ENCODE data around the gene LBHD2. TPM values are rescaled to one million over a fixed set of nuclear protein-coding genes. Genes with fewer than 3 reads are reported as not detected.

The LBHD2 gene
- total and polyA plus RNA-seq, 2 of the 13 experiments (the other 11 are each of a cell fraction or from before 2014, with no cell fraction given), result 0.67 to 1.00 TPM

DNA sequence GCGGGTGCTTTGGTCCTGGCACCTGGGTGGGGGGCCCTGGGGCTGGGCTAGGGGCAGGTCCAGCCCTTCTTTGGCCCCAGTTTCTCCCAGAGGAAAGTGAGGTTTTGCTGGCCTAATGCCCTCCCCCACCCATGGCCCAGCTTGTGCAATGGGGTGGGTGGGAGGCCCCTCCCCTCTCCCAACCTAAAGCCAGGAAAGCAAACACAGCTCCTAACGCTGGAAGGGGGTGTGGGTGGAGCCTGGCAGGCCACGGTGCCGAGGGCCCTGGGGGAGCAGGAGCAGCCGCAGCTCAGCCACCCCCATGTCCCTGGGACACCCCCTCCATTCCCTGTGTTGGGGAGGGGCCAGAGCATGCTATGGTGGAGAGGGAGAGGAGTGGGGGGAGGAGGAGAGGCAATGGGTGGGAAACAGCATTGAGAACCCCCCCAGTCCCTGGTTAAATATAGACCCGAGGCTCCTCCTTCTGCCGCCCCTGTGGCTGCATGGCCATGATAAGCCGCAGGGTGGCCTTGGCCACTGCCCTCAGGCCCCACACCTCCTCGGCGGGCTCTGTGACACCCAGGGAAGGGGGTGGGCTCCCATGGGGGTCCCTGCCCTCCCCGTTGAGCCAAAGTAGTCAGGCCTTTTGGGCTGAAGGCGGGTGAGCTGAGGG lies 15.2 kb downstream of the LBHD2 start (continued):
- TF ChIP-seq, protein P1, sequence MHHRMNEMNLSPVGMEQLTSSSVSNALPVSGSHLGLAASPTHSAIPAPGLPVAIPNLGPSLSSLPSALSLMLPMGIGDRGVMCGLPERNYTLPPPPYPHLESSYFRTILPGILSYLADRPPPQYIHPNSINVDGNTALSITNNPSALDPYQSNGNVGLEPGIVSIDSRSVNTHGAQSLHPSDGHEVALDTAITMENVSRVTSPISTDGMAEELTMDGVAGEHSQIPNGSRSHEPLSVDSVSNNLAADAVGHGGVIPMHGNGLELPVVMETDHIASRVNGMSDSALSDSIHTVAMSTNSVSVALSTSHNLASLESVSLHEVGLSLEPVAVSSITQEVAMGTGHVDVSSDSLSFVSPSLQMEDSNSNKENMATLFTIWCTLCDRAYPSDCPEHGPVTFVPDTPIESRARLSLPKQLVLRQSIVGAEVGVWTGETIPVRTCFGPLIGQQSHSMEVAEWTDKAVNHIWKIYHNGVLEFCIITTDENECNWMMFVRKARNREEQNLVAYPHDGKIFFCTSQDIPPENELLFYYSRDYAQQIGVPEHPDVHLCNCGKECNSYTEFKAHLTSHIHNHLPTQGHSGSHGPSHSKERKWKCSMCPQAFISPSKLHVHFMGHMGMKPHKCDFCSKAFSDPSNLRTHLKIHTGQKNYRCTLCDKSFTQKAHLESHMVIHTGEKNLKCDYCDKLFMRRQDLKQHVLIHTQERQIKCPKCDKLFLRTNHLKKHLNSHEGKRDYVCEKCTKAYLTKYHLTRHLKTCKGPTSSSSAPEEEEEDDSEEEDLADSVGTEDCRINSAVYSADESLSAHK (CRISPR knock-in tag; IDR thresholded peaks at IDR 0.05; ENCODE audit: borderline replicate concordance), result no peak
- TF ChIP-seq ZNF616 (CRISPR knock-in tag; IDR thresholded peaks at IDR 0.05; ENCODE audit: low read depth) (no peak; the same call in 1 of the 2 replicates), ZNF841 (CRISPR knock-in tag; IDR thresholded peaks at IDR 0.05; ENCODE audit: borderline replicate concordance) (no peak), ZNF253 (CRISPR knock-in tag; IDR thresholded peaks at IDR 0.05; ENCODE audit: borderline replicate concordance) (no peak), KDM5B (CRISPR knock-in tag; IDR thresholded peaks at IDR 0.05; ENCODE audit: borderline replicate concordance) (no peak; the same call in 1 of the 2 replicates), HOXA9 (CRISPR knock-in tag; IDR thresholded peaks at IDR 0.05; ENCODE audit: borderline replicate concordance) (no peak), NFRKB (IDR thresholded peaks at IDR 0.05) (no peak), FOXP1 (IDR thresholded peaks at IDR 0.05) (no peak), FOXP1 (CRISPR knock-in tag; IDR thresholded peaks at IDR 0.05) (peak; percentile 74), FOXM1 (CRISPR knock-in tag; IDR thresholded peaks at IDR 0.05) (no peak), TBX2 (CRISPR knock-in tag; IDR thresholded peaks at IDR 0.05; ENCODE audit: borderline replicate concordance) (peak; percentile 93), ZNF256 (CRISPR knock-in tag; conservative IDR thresholded peaks at IDR 0.05) (0 out of 2 replicates have a peak, but pooled peaks have one; percentile 55), TGIF2 (CRISPR knock-in tag; IDR thresholded peaks at IDR 0.05) (peak; percentile 24; the same call in 1 of the 2 replicates), ZNF331 (CRISPR knock-in tag; IDR thresholded peaks at IDR 0.05) (peak; percentile 92), NFE2L2 (IDR thresholded peaks at IDR 0.05; ENCODE audit: low read length) (no peak), HNRNPK (IDR thresholded peaks at IDR 0.05; ENCODE audit: low read depth, low read length, poor library complexity, severe bottlenecking) (peak; percentile 23), ZNF724P (CRISPR knock-in tag; IDR thresholded peaks at IDR 0.05; ENCODE audit: borderline replicate concordance) (no peak), EHMT2 (IDR thresholded peaks at IDR 0.05; ENCODE audit: borderline replicate concordance, low read depth, low read length) (no peak), TOPORS (CRISPR knock-in tag; IDR thresholded peaks at IDR 0.05) (no peak)
- TF ChIP-seq, protein P2, sequence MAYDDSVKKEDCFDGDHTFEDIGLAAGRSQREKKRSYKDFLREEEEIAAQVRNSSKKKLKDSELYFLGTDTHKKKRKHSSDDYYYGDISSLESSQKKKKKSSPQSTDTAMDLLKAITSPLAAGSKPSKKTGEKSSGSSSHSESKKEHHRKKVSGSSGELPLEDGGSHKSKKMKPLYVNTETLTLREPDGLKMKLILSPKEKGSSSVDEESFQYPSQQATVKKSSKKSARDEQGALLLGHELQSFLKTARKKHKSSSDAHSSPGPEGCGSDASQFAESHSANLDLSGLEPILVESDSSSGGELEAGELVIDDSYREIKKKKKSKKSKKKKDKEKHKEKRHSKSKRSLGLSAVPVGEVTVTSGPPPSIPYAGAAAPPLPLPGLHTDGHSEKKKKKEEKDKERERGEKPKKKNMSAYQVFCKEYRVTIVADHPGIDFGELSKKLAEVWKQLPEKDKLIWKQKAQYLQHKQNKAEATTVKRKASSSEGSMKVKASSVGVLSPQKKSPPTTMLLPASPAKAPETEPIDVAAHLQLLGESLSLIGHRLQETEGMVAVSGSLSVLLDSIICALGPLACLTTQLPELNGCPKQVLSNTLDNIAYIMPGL (CRISPR knock-in tag; IDR thresholded peaks at IDR 0.05; ENCODE audit: borderline replicate concordance in 1 of 2, low read depth in 1 of 2), result peak in 1 of 2 experiments; percentile 27; a peak in 2 of 4 replicates
- TF ChIP-seq, protein P3, sequence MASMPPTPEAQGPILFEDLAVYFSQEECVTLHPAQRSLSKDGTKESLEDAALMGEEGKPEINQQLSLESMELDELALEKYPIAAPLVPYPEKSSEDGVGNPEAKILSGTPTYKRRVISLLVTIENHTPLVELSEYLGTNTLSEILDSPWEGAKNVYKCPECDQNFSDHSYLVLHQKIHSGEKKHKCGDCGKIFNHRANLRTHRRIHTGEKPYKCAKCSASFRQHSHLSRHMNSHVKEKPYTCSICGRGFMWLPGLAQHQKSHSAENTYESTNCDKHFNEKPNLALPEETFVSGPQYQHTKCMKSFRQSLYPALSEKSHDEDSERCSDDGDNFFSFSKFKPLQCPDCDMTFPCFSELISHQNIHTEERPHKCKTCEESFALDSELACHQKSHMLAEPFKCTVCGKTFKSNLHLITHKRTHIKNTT (CRISPR knock-in tag; IDR thresholded peaks at IDR 0.05), result no peak
- TF ChIP-seq, protein P4, sequence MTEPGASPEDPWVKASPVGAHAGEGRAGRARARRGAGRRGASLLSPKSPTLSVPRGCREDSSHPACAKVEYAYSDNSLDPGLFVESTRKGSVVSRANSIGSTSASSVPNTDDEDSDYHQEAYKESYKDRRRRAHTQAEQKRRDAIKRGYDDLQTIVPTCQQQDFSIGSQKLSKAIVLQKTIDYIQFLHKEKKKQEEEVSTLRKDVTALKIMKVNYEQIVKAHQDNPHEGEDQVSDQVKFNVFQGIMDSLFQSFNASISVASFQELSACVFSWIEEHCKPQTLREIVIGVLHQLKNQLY (CRISPR knock-in tag; IDR thresholded peaks at IDR 0.05), result no peak; the same call in 1 of the 2 replicates
- TF ChIP-seq, protein P5, sequence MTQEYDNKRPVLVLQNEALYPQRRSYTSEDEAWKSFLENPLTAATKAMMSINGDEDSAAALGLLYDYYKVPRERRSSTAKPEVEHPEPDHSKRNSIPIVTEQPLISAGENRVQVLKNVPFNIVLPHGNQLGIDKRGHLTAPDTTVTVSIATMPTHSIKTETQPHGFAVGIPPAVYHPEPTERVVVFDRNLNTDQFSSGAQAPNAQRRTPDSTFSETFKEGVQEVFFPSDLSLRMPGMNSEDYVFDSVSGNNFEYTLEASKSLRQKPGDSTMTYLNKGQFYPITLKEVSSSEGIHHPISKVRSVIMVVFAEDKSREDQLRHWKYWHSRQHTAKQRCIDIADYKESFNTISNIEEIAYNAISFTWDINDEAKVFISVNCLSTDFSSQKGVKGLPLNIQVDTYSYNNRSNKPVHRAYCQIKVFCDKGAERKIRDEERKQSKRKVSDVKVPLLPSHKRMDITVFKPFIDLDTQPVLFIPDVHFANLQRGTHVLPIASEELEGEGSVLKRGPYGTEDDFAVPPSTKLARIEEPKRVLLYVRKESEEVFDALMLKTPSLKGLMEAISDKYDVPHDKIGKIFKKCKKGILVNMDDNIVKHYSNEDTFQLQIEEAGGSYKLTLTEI (CRISPR knock-in tag; conservative IDR thresholded peaks at IDR 0.05), result no peak
